ENCODE measurements around the gene ZNF664. TPM values are rescaled to one million over a fixed set of nuclear protein-coding genes. Genes with fewer than 3 reads are reported as not detected.
A peak's percentile ranks its signal among the peaks of the same experiment; 100 is the strongest.

Gene ZNF664
- total and polyA plus RNA-seq, 2 of the 13 experiments (the other 11 are each of a cell fraction or from before 2014, with no cell fraction given) = 43.9 to 56.5 TPM

GRCh38 chr12:123948796-123949769 is 23.9 kb upstream of the ZNF664 start (continued):
- TF ChIP-seq FIP1L1 (IDR thresholded peaks at IDR 0.05; ENCODE audit: borderline replicate concordance, insufficient read depth, low read depth, low read length) = no peak
- no peak for TF ChIP-seq ZNF354B (CRISPR knock-in tag; IDR thresholded peaks at IDR 0.05)
- 0 out of 2 replicates have a peak, but pooled peaks have one; percentile 25 for TF ChIP-seq ZNF350 (CRISPR knock-in tag; IDR thresholded peaks at IDR 0.05; ENCODE audit: borderline replicate concordance, low read depth)
- no peak for TF ChIP-seq HBP1 (CRISPR knock-in tag; IDR thresholded peaks at IDR 0.05; ENCODE audit: low read depth)
- TF ChIP-seq ETV6 (CRISPR knock-in tag; conservative IDR thresholded peaks at IDR 0.05) = no peak
- TF ChIP-seq SOX6 (IDR thresholded peaks at IDR 0.05) = no peak
- peak; percentile 48; the same call in 1 of the 2 replicates for TF ChIP-seq SOX6 (CRISPR knock-in tag; IDR thresholded peaks at IDR 0.05)
- no peak for TF ChIP-seq DZIP1 (CRISPR knock-in tag; IDR thresholded peaks at IDR 0.05)
- no peak for TF ChIP-seq ZNF644 (CRISPR knock-in tag; IDR thresholded peaks at IDR 0.05; ENCODE audit: low read depth)
- no peak for TF ChIP-seq ZNF672 (CRISPR knock-in tag; IDR thresholded peaks at IDR 0.05)
- TF ChIP-seq ZNF160 (CRISPR knock-in tag; IDR thresholded peaks at IDR 0.05) = 0 out of 2 replicates have a peak, but pooled peaks have one; percentile 35
- no peak for TF ChIP-seq KDM5A (IDR thresholded peaks at IDR 0.05; ENCODE audit: borderline replicate concordance, low read length)
- TF ChIP-seq ELF3 (CRISPR knock-in tag; IDR thresholded peaks at IDR 0.05) = peak; percentile 34; the same call in 1 of the 2 replicates
- TF ChIP-seq CTCF (CRISPR knock-in tag; IDR thresholded peaks at IDR 0.05) = peak; percentile 39
- TF ChIP-seq CSRNP1 (CRISPR knock-in tag; IDR thresholded peaks at IDR 0.05) = no peak
- TF ChIP-seq ZNF614 (CRISPR knock-in tag; IDR thresholded peaks at IDR 0.05; ENCODE audit: borderline replicate concordance) = no peak
- no peak for TF ChIP-seq CERS6 (CRISPR knock-in tag; IDR thresholded peaks at IDR 0.05)
